ENCODE results near the gene HOXB7.
A peak's percentile ranks its signal among the peaks of the same experiment; 100 is the strongest.

HOXB7 gene

GRCh38 chr17:48571826-48572417 is 38.9 kb downstream of the HOXB7 start:
- ATAC-seq (ENCODE audit: low read depth), result no peak
- Mint-ChIP-seq H3K27me3 (peaks cover 8% of the 10 kb centered on the region), H3K36me3 (no peaks in the 10 kb centered on the region), H3K4me3 (no peak overlapping the region), H3K9me3 (no peaks in the 10 kb centered on the region), H3K27ac (no peak overlapping the region), H3K4me1 (peaks cover 5% of the 10 kb centered on the region)
- DNase-seq (ENCODE audit: low spot score in 2 of 2), result no peak

GRCh38 chr17:48571024-48571818 is 39.6 kb downstream of the HOXB7 start:
- no peaks in the 10 kb centered on the region for H3K36me3 Mint-ChIP-seq
- no peak overlapping the region for H3K4me3 Mint-ChIP-seq
- no peak overlapping the region for H3K27ac Mint-ChIP-seq
- H3K4me1 Mint-ChIP-seq, result peaks cover 3% of the 10 kb centered on the region
- peaks cover 8% of the 10 kb centered on the region for H3K27me3 Mint-ChIP-seq
- no peaks in the 10 kb centered on the region for H3K9me3 Mint-ChIP-seq
- no peak for DNase-seq (ENCODE audit: low spot score in 2 of 2)
- ATAC-seq (ENCODE audit: low read depth), result no peak

- no peaks in the 10 kb centered on the region for H3K36me3 Mint-ChIP-seq
- no peaks in the 10 kb centered on the region for H3K9me3 Mint-ChIP-seq
- H3K27me3 Mint-ChIP-seq, result peaks cover 6% of the 10 kb centered on the region
- DNase-seq (ENCODE audit: low spot score in 2 of 2) (no peak), ATAC-seq (ENCODE audit: low read depth) (no peak)
- no peak overlapping the region for H3K27ac Mint-ChIP-seq
- H3K4me3 Mint-ChIP-seq, result no peak overlapping the region
- peaks cover 3% of the 10 kb centered on the region for H3K4me1 Mint-ChIP-seq
These were observed 40.3 kb downstream of the HOXB7 start for GRCh38 chr17:48570325-48571023.

- Mint-ChIP-seq H3K27ac (no peak overlapping the region), H3K36me3 (no peaks in the 10 kb centered on the region), H3K9me3 (no peaks in the 10 kb centered on the region), H3K27me3 (peaks cover 6% of the 10 kb centered on the region), H3K4me1 (peaks cover 3% of the 10 kb centered on the region), H3K4me3 (no peak overlapping the region)
- DNase-seq (ENCODE audit: low spot score in 2 of 2) (no peak), ATAC-seq (ENCODE audit: low read depth) (no peak)
These were observed 41.0 kb downstream of the HOXB7 start for GRCh38 chr17:48569674-48570324.

GRCh38 chr17:48569240-48569582 is 41.6 kb downstream of the HOXB7 start:
- H3K4me3 Mint-ChIP-seq, result no peak overlapping the region
- peaks cover 6% of the 10 kb centered on the region for H3K27me3 Mint-ChIP-seq
- H3K27ac Mint-ChIP-seq, result no peak overlapping the region
- H3K9me3 Mint-ChIP-seq, result no peaks in the 10 kb centered on the region
- ATAC-seq (ENCODE audit: low read depth) (no peak), DNase-seq (ENCODE audit: low spot score in 2 of 2) (no peak)
- peaks cover 3% of the 10 kb centered on the region for H3K4me1 Mint-ChIP-seq
- H3K36me3 Mint-ChIP-seq, result no peaks in the 10 kb centered on the region

GRCh38 chr17:48568499-48569239 is 42.1 kb downstream of the HOXB7 start:
- Mint-ChIP-seq H3K9me3 (no peaks in the 10 kb centered on the region), H3K4me1 (peaks cover 3% of the 10 kb centered on the region), H3K27me3 (peaks cover 9% of the 10 kb centered on the region), H3K36me3 (no peaks in the 10 kb centered on the region), H3K4me3 (no peak overlapping the region), H3K27ac (no peak overlapping the region)
- DNase-seq (ENCODE audit: low spot score in 2 of 2) (no peak), ATAC-seq (ENCODE audit: low read depth) (no peak)

GRCh38 chr17:48567646-48568354 is 43.0 kb downstream of the HOXB7 start:
- peaks cover 3% of the 10 kb centered on the region for H3K4me1 Mint-ChIP-seq
- peaks cover 10% of the 10 kb centered on the region for H3K27me3 Mint-ChIP-seq

GRCh38 chr17:48567209-48567608 is 43.6 kb downstream of the HOXB7 start:
- DNase-seq (ENCODE audit: low spot score in 2 of 2), result no peak
- peaks cover 10% of the 10 kb centered on the region for H3K27me3 Mint-ChIP-seq
- H3K27ac Mint-ChIP-seq, result no peak overlapping the region
- H3K4me1 Mint-ChIP-seq, result peaks cover 3% of the 10 kb centered on the region
- H3K4me3 Mint-ChIP-seq, result no peak overlapping the region
- H3K36me3 Mint-ChIP-seq, result no peaks in the 10 kb centered on the region
- H3K9me3 Mint-ChIP-seq, result no peaks in the 10 kb centered on the region
- no peak for ATAC-seq (ENCODE audit: low read depth)

More at GRCh38 chr17:48567646-48568354, 43.0 kb downstream of the HOXB7 start:
- no peaks in the 10 kb centered on the region for H3K36me3 Mint-ChIP-seq
- H3K27ac Mint-ChIP-seq, result no peak overlapping the region
- no peak overlapping the region for H3K4me3 Mint-ChIP-seq
- DNase-seq (ENCODE audit: low spot score in 2 of 2) (no peak), ATAC-seq (ENCODE audit: low read depth) (no peak)
- H3K9me3 Mint-ChIP-seq, result no peaks in the 10 kb centered on the region

GRCh38 chr17:48566717-48567116 is 44.1 kb downstream of the HOXB7 start:
- H3K4me3 Mint-ChIP-seq, result no peak overlapping the region
- H3K27me3 Mint-ChIP-seq, result peaks cover 10% of the 10 kb centered on the region
- no peaks in the 10 kb centered on the region for H3K36me3 Mint-ChIP-seq
- no peak overlapping the region for H3K27ac Mint-ChIP-seq
- peaks cover 3% of the 10 kb centered on the region for H3K4me1 Mint-ChIP-seq
- ATAC-seq (ENCODE audit: low read depth) (no peak), DNase-seq (ENCODE audit: low spot score in 2 of 2) (no peak)
- no peaks in the 10 kb centered on the region for H3K9me3 Mint-ChIP-seq

GRCh38 chr17:48565925-48566710 is 44.7 kb downstream of the HOXB7 start:
- DNase-seq (ENCODE audit: low spot score in 2 of 2) (no peak), ATAC-seq (ENCODE audit: low read depth) (no peak)
- H3K27me3 Mint-ChIP-seq, result peaks cover 13% of the 10 kb centered on the region
- no peaks in the 10 kb centered on the region for H3K9me3 Mint-ChIP-seq
- H3K4me3 Mint-ChIP-seq, result no peak overlapping the region
- no peak overlapping the region for H3K27ac Mint-ChIP-seq
- H3K4me1 Mint-ChIP-seq, result peaks cover 3% of the 10 kb centered on the region
- no peaks in the 10 kb centered on the region for H3K36me3 Mint-ChIP-seq

- Mint-ChIP-seq H3K4me3 (no peak overlapping the region), H3K27me3 (peaks cover 15% of the 10 kb centered on the region), H3K27ac (no peak overlapping the region), H3K4me1 (peaks cover 3% of the 10 kb centered on the region), H3K9me3 (no peaks in the 10 kb centered on the region), H3K36me3 (no peaks in the 10 kb centered on the region)
- ATAC-seq (ENCODE audit: low read depth), result no peak
- DNase-seq (ENCODE audit: low spot score in 2 of 2), result no peak
These were observed 45.7 kb downstream of the HOXB7 start for GRCh38 chr17:48565022-48565554.

- H3K4me3 Mint-ChIP-seq, result peak overlapping the region; percentile 28
- no peaks in the 10 kb centered on the region for H3K9me3 Mint-ChIP-seq
- H3K36me3 Mint-ChIP-seq, result no peaks in the 10 kb centered on the region
- peaks cover 3% of the 10 kb centered on the region for H3K4me1 Mint-ChIP-seq
- peaks cover 16% of the 10 kb centered on the region for H3K27me3 Mint-ChIP-seq
- H3K27ac Mint-ChIP-seq, result no peak overlapping the region
- no peak for ATAC-seq (ENCODE audit: low read depth)
- no peak for DNase-seq (ENCODE audit: low spot score in 2 of 2)
These were observed 46.4 kb downstream of the HOXB7 start for GRCh38 chr17:48564188-48565021.

All from memory B cell (primary cell).